Panc1 (cell line): ENCODE data around the gene FGD4. TPM values are rescaled to one million over a fixed set of nuclear protein-coding genes. Genes with fewer than 3 reads are reported as not detected.

Experiments
- ATAC-seq: fragments of 200-7000 bp; cut with Tn5 transposase; 2 replicates; pipeline ENCODE4 v1.9.1; 2020; ENCODE audit warnings: mild to moderate bottlenecking, moderate library complexity
- BruUV-seq: library from RNA; stranded (reverse); fragments of 400-500 nt; replicated peaks from 2 replicates; lab custom pipeline; 2021; lab: Mats Ljungman, UMichigan
- CTCF ChIA-PET: fragments of 300-600 bp; sonication (Branson Sonifier 250); formaldehyde crosslinking; loops from one replicate; lab custom pipeline; 2022; ENCODE audit warnings: antibody characterized with exemption; lab: Charles Lee
- POLR2A ChIA-PET: fragments of 300-600 bp; sonication (Branson Sonifier 250); formaldehyde crosslinking; loops from one replicate; lab custom pipeline; 2022; ENCODE audit warnings: antibody characterized with exemption; lab: Charles Lee
- DNase-seq: peaks from one replicate; pipeline ENCODE4 v3.0.0-alpha.2; 2010; ENCODE audit warnings: low read depth, low spot score
- H3K27ac ChIP-seq: 2 replicates; pipeline ENCODE4 v1.5.1; 2011; ENCODE audit warnings: mild to moderate bottlenecking, low read length, inconsistent platforms
- H3K27me3 ChIP-seq: fragments of 200-500 bp; sonication (Bioruptor generic); 2 replicates; pipeline ENCODE4 v1.6.0; 2014; ENCODE audit warnings: low read length, inconsistent platforms; ENCODE audit not compliant: control insufficient read depth, insufficient read depth
- H3K36me3 ChIP-seq: fragments of 200-500 bp; sonication (Bioruptor generic); 2 replicates; pipeline ENCODE4 v1.5.1; 2014; ENCODE audit warnings: inconsistent platforms, mild to moderate bottlenecking, low read length, moderate library complexity; ENCODE audit not compliant: control insufficient read depth, insufficient read depth
- H3K4me1 ChIP-seq: 2 replicates; pipeline ENCODE4 v1.5.1; 2011; ENCODE audit warnings: inconsistent platforms, mild to moderate bottlenecking, low read length, moderate library complexity; ENCODE audit not compliant: control insufficient read depth, insufficient read depth
- H3K4me3 ChIP-seq, 2 experiments: 2 replicates each; pipeline ENCODE4 v1.5.1; 2011 to 2012; ENCODE audit warnings: low read depth in 2 of 2, low read length in 2 of 2, mild to moderate bottlenecking in 2 of 2, inconsistent platforms in 1 of 2, moderate library complexity in 1 of 2
- H3K9me3 ChIP-seq: fragments of 200-500 bp; sonication (Bioruptor generic); 2 replicates; pipeline ENCODE4 v1.5.1; 2014; ENCODE audit warnings: low read depth, mild to moderate bottlenecking, inconsistent platforms, low read length, moderate library complexity; ENCODE audit not compliant: control insufficient read depth, insufficient read depth
- CTCF ChIP-seq: fragments of 450-650 bp; IDR thresholded peaks from 2 replicates; pipeline ENCODE4 v1.5.1; 2017; ENCODE audit warnings: mild to moderate bottlenecking
- POLR2AphosphoS5 ChIP-seq: IDR thresholded peaks from 2 replicates; pipeline ENCODE4 v1.6.1; 2012; ENCODE audit warnings: mild to moderate bottlenecking, low read depth, low read length, moderate library complexity
- REST ChIP-seq, 2 experiments: IDR thresholded peaks; 2 replicates each; pipeline ENCODE4 v1.6.1; 2011 to 2012; ENCODE audit warnings: low read depth in 2 of 2, control low read depth in 1 of 2, low read length in 1 of 2, mild to moderate bottlenecking in 1 of 2, moderate library complexity in 1 of 2; ENCODE audit not compliant: insufficient read depth in 1 of 2
- SIN3A ChIP-seq: IDR thresholded peaks from 2 replicates; pipeline ENCODE4 v1.6.1; 2012; ENCODE audit warnings: low read depth, mild to moderate bottlenecking, low read length, moderate library complexity, borderline replicate concordance; ENCODE audit not compliant: insufficient read depth
- TCF7L2 ChIP-seq: IDR thresholded peaks from 2 replicates; pipeline ENCODE4 v1.6.1; 2011; ENCODE audit warnings: mild to moderate bottlenecking, low read depth, low read length, inconsistent platforms
- in situ Hi-C: cut with HindIII; loops from 2 replicates; pipeline ENCODE4 v1.10.0; 2016; ENCODE audit warnings: low sequenced_read_pairs, low pct_unique_long_range_greater_than_20kb
- intact Hi-C: fragments of 100-400 bp; cut with micrococcal nuclease; formaldehyde crosslinking; loops from one replicate; pipeline ENCODE4 v1.10.0; 2022; ENCODE audit not compliant: unreplicated experiment
- total RNA-seq: library from RNA; stranded (reverse); gene quantifications from one replicate; pipeline ENCODE4 v1.2.1, GENCODE V29; 2021; ENCODE audit not compliant: unreplicated experiment

The FGD4 gene
- total RNA-seq, 1 experiment from 2014 or later = 5.0 TPM

GRCh38 chr12:32612658-32613614 lies 213.6 kb downstream of the FGD4 start:
- Histone ChIP-seq H3K9me3 (no peaks in the 10 kb centered on the region), H3K36me3 (no peaks in the 10 kb centered on the region), H3K4me3 (no peak overlapping the region), H3K27me3 (no peaks in the 10 kb centered on the region), H3K4me1 (no peaks in the 10 kb centered on the region), H3K27ac (no peak overlapping the region)
- TF ChIP-seq POLR2AphosphoS5 (no peak), REST (IDR thresholded peaks at IDR 0.05; ENCODE audit: insufficient read depth in 1 of 2, low read depth in 2 of 2, low read length in 1 of 2) (no peak), CTCF (no peak)
- POLR2A ChIA-PET = no interaction called here
- BruUV-seq = no TSS peak
- no peak for ATAC-seq
- in situ Hi-C loops (no loop called here), intact Hi-C loops (no loop called here)
- CTCF ChIA-PET = no interaction called here
- DNase-seq = no peak

- H3K36me3 ChIP-seq = no peaks in the 10 kb centered on the region
Observed at GRCh38 chr12:32615441-32615840, 216.1 kb downstream of the FGD4 start.

More at GRCh38 chr12:32615441-32615840, 216.1 kb downstream of the FGD4 start:
- no peak for TF ChIP-seq CTCF
- TF ChIP-seq TCF7L2 = no peak
- no peak for TF ChIP-seq SIN3A
- no peak for TF ChIP-seq REST (IDR thresholded peaks at IDR 0.05; ENCODE audit: insufficient read depth in 1 of 2, low read depth in 2 of 2, low read length in 1 of 2)
- no peak for TF ChIP-seq POLR2AphosphoS5
- H3K9me3 ChIP-seq = no peaks in the 10 kb centered on the region
- H3K4me1 ChIP-seq = no peaks in the 10 kb centered on the region
- POLR2A ChIA-PET = no interaction called here
- in situ Hi-C loops = no loop called here
- ATAC-seq = no peak
- H3K27me3 ChIP-seq = no peaks in the 10 kb centered on the region
- no peak overlapping the region for H3K27ac ChIP-seq
- intact Hi-C loops = no loop called here
- CTCF ChIA-PET = no interaction called here
- no TSS peak for BruUV-seq
- DNase-seq = no peak
- H3K4me3 ChIP-seq = no peak overlapping the region
